GM19238 (cell line): ENCODE results near the gene AMIGO2.

Source experiments
- DNase-seq: peaks from one replicate; pipeline ENCODE4 v3.0.0; 2011; ENCODE audit warnings: low spot score; ENCODE audit not compliant: insufficient read length

AMIGO2 gene

DNA sequence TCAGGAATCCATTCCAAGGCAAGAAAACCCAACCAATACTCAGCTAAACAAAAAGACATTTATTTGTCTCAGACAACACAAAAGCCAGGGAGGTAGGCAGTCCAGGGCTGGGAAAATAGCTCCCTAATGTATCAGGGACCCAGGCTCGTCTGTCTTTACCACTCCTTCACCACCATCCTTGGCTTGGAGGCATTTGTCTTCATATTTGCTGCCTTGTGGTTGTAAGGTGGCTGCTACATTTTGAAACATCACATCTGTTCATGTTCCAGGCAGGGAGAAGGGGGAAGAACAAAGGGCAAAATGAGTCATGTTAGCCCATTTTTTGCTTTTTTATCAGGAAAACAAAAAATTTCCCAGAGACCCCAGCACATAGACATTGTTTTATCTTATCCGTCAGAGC, 45.1 kb downstream of the AMIGO2 start:
- DNase-seq = no peak

- DNase-seq = no peak
Measured at GRCh38 chr12:47033789-47034555, 45.8 kb downstream of the AMIGO2 start.

- no peak for DNase-seq
Measured at GRCh38 chr12:47033081-47033480, 46.7 kb downstream of the AMIGO2 start.

- no peak for DNase-seq
Measured at GRCh38 chr12:47032644-47033043, 47.1 kb downstream of the AMIGO2 start.

GRCh38 chr12:47029903-47030302, 49.9 kb downstream of the AMIGO2 start:
- DNase-seq = no peak

DNA sequence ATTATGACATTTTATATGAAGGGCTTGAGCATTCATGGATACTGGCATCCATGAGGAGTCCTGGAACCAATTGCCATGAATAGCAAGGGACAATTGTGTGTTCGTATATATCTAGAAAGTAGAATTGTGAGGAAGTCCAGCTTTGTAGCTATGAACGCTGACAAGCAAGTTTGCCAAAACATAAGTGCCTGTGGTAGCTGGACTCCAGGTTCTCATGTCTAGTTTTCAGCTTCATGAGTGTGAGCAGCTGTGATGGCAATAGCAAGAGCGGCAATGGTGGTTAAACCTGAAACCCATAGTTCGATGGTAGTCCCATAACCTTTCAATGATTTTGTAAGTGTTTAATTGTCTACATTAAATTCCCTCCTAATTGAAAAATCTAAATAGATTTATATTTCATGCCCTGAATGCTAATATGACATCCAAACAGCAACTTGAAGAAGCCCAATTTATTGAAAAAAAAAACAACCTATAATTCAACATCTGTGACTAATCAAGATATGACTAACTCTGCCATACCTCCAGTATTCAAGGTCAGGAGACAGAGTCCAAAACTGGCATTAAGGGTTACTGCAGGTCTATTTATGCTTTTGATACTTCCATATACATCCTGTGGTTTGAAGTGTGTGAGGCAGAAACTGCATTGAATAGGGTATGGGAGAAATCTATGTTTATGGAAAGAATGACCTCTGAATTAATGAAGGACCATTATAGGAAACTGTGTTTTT, 50.6 kb downstream of the AMIGO2 start:
- DNase-seq = no peak

- DNase-seq = no peak
Measured at GRCh38 chr12:47028186-47028585, 51.6 kb downstream of the AMIGO2 start.
